HepG2 (cell line): ENCODE measurements around the gene DOCK9. TPM values are rescaled to one million over a fixed set of nuclear protein-coding genes. Genes with fewer than 3 reads are reported as not detected.

Experiments
- ATAC-seq: fragments of 200-7000 bp; cut with Tn5 transposase; 3 replicates; pipeline ENCODE4 v1.9.1; 2020; ENCODE audit warnings: mild to moderate bottlenecking, moderate library complexity
- BruUV-seq: library from RNA; stranded (reverse); fragments of 400-500 nt; replicated peaks from 2 replicates; lab custom pipeline; 2021; lab: Mats Ljungman, UMichigan
- CTCF ChIA-PET: fragments of 300-600 bp; formaldehyde crosslinking; extraction: SDS; loops from one replicate; lab custom pipeline; 2021; ENCODE audit warnings: low total read pairs, inconsistent platforms, low intra/inter-chr PET ratio; lab: Yijun Ruan, JAX
- POLR2A ChIA-PET: fragments of 350-600 bp; sonication (Branson Sonifier 250); formaldehyde crosslinking; loops from one replicate; lab custom pipeline; 2020; ENCODE audit warnings: antibody characterized with exemption, inconsistent platforms; lab: Yijun Ruan, JAX
- DNase-seq: peaks from one replicate; pipeline ENCODE4 v3.0.0-alpha.2; 2015; ENCODE audit warnings: low spot score
- FAIRE-seq: peaks from 3 replicates; lab custom pipeline; 2011; peaks lifted over from hg19 to GRCh38; lab: Jason Lieb, UNC
- H2AFZ ChIP-seq: one replicate; pipeline ENCODE4 v1.6.1; 2011; ENCODE audit warnings: low read length, inconsistent platforms
- H3K27ac ChIP-seq: fragments of 300-600 bp; 3 replicates; pipeline ENCODE4 v1.8.0; 2011; ENCODE audit warnings: mixed run types, mild to moderate bottlenecking, mixed read lengths, low read length, inconsistent platforms; ENCODE audit not compliant: insufficient read depth; ENCODE audit errors: extremely low read length
- H3K27me3 ChIP-seq, 2 experiments: fragments of 200-600 bp in 1 of 2; 2 replicates in 1 of 2; 3 replicates in 1 of 2; pipeline versions ENCODE4 v1.6.0 to v1.8.0; 2011; ENCODE audit warnings: low read length in 2 of 2, mild to moderate bottlenecking in 2 of 2, moderate library complexity in 2 of 2, inconsistent platforms in 1 of 2; ENCODE audit not compliant: insufficient read depth in 2 of 2, control insufficient read depth in 1 of 2
- H3K36me3 ChIP-seq, 2 experiments: fragments of 200-600 bp in 1 of 2; replicated peaks in 1 of 2; 2 replicates in 1 of 2; 3 replicates in 1 of 2; pipeline versions ENCODE4 v1.5.1 to v1.8.0; 2011; ENCODE audit warnings: low read length in 2 of 2, inconsistent platforms in 1 of 2; ENCODE audit not compliant: insufficient read depth in 2 of 2, control insufficient read depth in 1 of 2
- H3K4me1 ChIP-seq: 2 replicates; pipeline ENCODE4 v1.5.1; 2012; ENCODE audit warnings: low read length, inconsistent platforms; ENCODE audit not compliant: insufficient read depth
- H3K4me2 ChIP-seq: 2 replicates; pipeline ENCODE4 v1.6.0; 2011; ENCODE audit warnings: low read depth, low read length, inconsistent platforms
- H3K4me3 ChIP-seq, 3 experiments: fragments of 200-600 bp in 1 of 3; sonication (generic), shearing (Covaris generic) in 1 of 3; replicated peaks in 1 of 3; 2 replicates each; pipeline ENCODE4 v1.5.1; 2011 to 2016; ENCODE audit warnings: low read length in 3 of 3, inconsistent platforms in 2 of 3, low read depth in 2 of 3, mild to moderate bottlenecking in 2 of 3, control low read depth in 1 of 3, mixed read lengths in 1 of 3; ENCODE audit not compliant: insufficient read depth in 1 of 3
- H3K79me2 ChIP-seq: one replicate; pipeline ENCODE4 v1.6.1; 2011; ENCODE audit warnings: low read length, inconsistent platforms; ENCODE audit not compliant: insufficient read depth
- H3K9ac ChIP-seq: 2 replicates; pipeline ENCODE4 v1.6.0; 2011; ENCODE audit warnings: mild to moderate bottlenecking, low read depth, low read length, inconsistent platforms; ENCODE audit not compliant: insufficient read depth
- H3K9me3 ChIP-seq: 2 replicates; pipeline ENCODE4 v1.5.1; 2012; ENCODE audit warnings: mild to moderate bottlenecking, low read length
- H4K20me1 ChIP-seq: 2 replicates; pipeline ENCODE4 v1.6.0; 2011; ENCODE audit warnings: inconsistent platforms, mild to moderate bottlenecking, low read length, moderate library complexity; ENCODE audit not compliant: insufficient read depth
- ARID2 ChIP-seq: sonication (generic); formaldehyde crosslinking; IDR thresholded peaks from 2 replicates; pipeline ENCODE4 v1.8.1; 2022; ENCODE audit warnings: mild to moderate bottlenecking, missing genetic modification reagents, borderline replicate concordance
- ATAD3A ChIP-seq: sonication (generic); formaldehyde crosslinking; IDR thresholded peaks from 2 replicates; pipeline ENCODE4 v1.4.0; 2020; ENCODE audit warnings: missing genetic modification reagents
- HOXA3 ChIP-seq: sonication (generic); formaldehyde crosslinking; IDR thresholded peaks from 2 replicates; pipeline ENCODE4 v1.5.0; 2020; ENCODE audit warnings: missing genetic modification reagents
- MXD4 ChIP-seq: IDR thresholded peaks from 2 replicates; pipeline ENCODE4 v1.6.1; 2016; ENCODE audit warnings: mild to moderate bottlenecking, missing biosample characterization, missing genetic modification reagents
- RFX1 ChIP-seq: fragments of 450-650 bp; IDR thresholded peaks from 2 replicates; pipeline ENCODE4 v1.6.1; 2017
- ZBTB38 ChIP-seq: sonication (generic); formaldehyde crosslinking; IDR thresholded peaks from 2 replicates; pipeline ENCODE4 v1.5.1; 2020; ENCODE audit warnings: mild to moderate bottlenecking, missing genetic modification reagents
- ZNF572 ChIP-seq: sonication (generic); formaldehyde crosslinking; IDR thresholded peaks from 2 replicates; pipeline ENCODE4 v1.5.1; 2020; ENCODE audit warnings: mild to moderate bottlenecking, missing genetic modification reagents
- ZNF720 ChIP-seq: sonication (generic); formaldehyde crosslinking; IDR thresholded peaks from 2 replicates; pipeline ENCODE4 v1.4.0; 2020; ENCODE audit warnings: missing genetic modification reagents
- WGBS: methylation state at CpG from one replicate; pipeline ENCODE4 v1.1.6; 2017; ENCODE audit warnings: low lambda C conversion rate; 5-methylcytosine and 5-hydroxymethylcytosine counted together
- in situ Hi-C: cut with HindIII; loops from 2 replicates; pipeline ENCODE4 v1.10.0; 2017; ENCODE audit warnings: low pct_unique_long_range_greater_than_20kb; ENCODE audit not compliant: extremely low pct_ligation_motif_present
- intact Hi-C: fragments of 100-400 bp; cut with micrococcal nuclease; formaldehyde crosslinking; loops from one replicate; pipeline ENCODE4 v1.10.0; 2022; ENCODE audit not compliant: unreplicated experiment
- polyA plus RNA-seq, 8 experiments: library from polyadenylated mRNA; depleted of rRNA in 3 of 8; stranded (reverse) in 7 of 8; unstranded in 1 of 8; fragments of >200 nt; fragmentation: Illumina TruSeq in 4 of 8; extraction: Trizol in 4 of 8; gene quantifications; 2 replicates each; pipeline versions ENCODE4 v1.2.1 to v1.2.3, GENCODE V29; 2011 to 2016; ENCODE audit warnings: low read depth in 4 of 8, missing spikeins in 1 of 8, mixed read lengths in 1 of 8; ENCODE audit not compliant: insufficient read depth in 1 of 8
- total RNA-seq, 5 experiments: library from RNA; depleted of rRNA; stranded (reverse); fragments of >200 nt; fragmentation: Illumina TruSeq; extraction: Trizol; gene quantifications; 2 replicates each; pipeline ENCODE4 v1.2.3, GENCODE V29; 2016; ENCODE audit warnings: low read depth in 1 of 5
- TF ChIP-seq, protein P1 (sequence below): sonication (generic); formaldehyde crosslinking; IDR thresholded peaks from 2 replicates; pipeline ENCODE4 v1.4.0; 2020; ENCODE audit warnings: low read depth, mild to moderate bottlenecking, missing genetic modification reagents
- TF ChIP-seq, protein P2 (sequence below): sonication (generic); formaldehyde crosslinking; IDR thresholded peaks from 2 replicates; pipeline ENCODE4 v1.4.0; 2020; ENCODE audit warnings: missing genetic modification reagents
- TF ChIP-seq, protein P3 (sequence below): IDR thresholded peaks from 2 replicates; pipeline ENCODE4 v1.6.1; 2016; ENCODE audit warnings: mild to moderate bottlenecking
- TF ChIP-seq, protein P4 (sequence below): sonication (generic); formaldehyde crosslinking; IDR thresholded peaks from 2 replicates; pipeline ENCODE4 v1.4.0; 2020; ENCODE audit warnings: missing genetic modification reagents
- TF ChIP-seq, protein P5 (sequence below): sonication (generic); formaldehyde crosslinking; IDR thresholded peaks from 2 replicates; pipeline ENCODE4 v1.9.0; 2021; ENCODE audit warnings: missing genetic modification reagents, mild to moderate bottlenecking, borderline replicate concordance

Gene DOCK9
- total and polyA plus RNA-seq, 2 of the 13 experiments (the other 11 are each of a cell fraction or from before 2014, with no cell fraction given): 0.44 to 0.97 TPM

DNA sequence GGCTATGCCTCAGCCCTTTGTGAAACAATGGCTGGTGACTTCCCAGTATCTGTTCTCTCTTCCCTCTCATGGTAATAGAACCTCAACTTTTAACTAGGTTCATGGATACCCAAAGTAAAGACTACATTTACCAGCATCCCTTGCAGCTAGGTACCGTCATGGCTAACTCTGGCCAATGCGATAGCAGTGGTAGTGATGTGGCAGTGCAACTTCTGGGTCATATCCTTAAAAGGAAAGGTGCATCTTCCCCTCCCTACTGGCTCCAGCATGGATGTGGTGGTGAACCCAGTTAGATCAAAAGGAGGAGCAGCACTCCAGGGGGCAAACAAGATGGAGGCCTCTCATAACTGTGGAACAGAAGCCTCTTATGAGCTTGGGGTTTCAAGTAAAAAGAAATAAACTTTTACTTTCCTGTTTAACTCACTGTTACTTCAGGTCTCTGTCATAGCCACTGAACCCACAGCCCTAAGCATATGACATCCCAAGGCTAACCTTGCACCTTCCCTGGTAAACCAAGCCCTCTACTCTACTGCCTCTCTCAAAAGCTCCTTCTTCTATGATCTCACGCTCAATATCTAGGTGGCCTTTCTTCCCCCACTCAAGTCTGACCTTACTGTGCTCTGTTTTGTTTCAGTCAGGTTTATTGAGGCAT lies 104.4 kb downstream of the DOCK9 start:
- H3K4me1 ChIP-seq: no peaks in the 10 kb centered on the region
- no peak overlapping the region for H2AFZ ChIP-seq
- no peak overlapping the region for H3K9ac ChIP-seq
- no peaks in the 10 kb centered on the region for H3K9me3 ChIP-seq
- intact Hi-C loops: no loop called here
- WGBS: 80% methylated on average over 3 of the region's 3 CpGs
- no peaks in the 10 kb centered on the region for H4K20me1 ChIP-seq
- no peak for TF ChIP-seq ZNF720
- TF ChIP-seq ZBTB38: no peak
- no peak for TF ChIP-seq HOXA3 (CRISPR knock-in tag)
- TF ChIP-seq MXD4 (CRISPR knock-in tag): no peak
- TF ChIP-seq ATAD3A: no peak
- BruUV-seq: no TSS peak
- in situ Hi-C loops: no loop called here
- FAIRE-seq: no peak
- DNase-seq: no peak
- no peak overlapping the region for H3K4me3 ChIP-seq
- ChIA-PET CTCF (no interaction called here), POLR2A (no interaction called here)
- ATAC-seq: no peak
- H3K79me2 ChIP-seq: no peaks in the 10 kb centered on the region
- no peak overlapping the region for H3K4me2 ChIP-seq
- no peaks in the 10 kb centered on the region; a peak in 1 of 5 replicates for H3K27me3 ChIP-seq
- H3K27ac ChIP-seq: no peak overlapping the region
- no peaks in the 10 kb centered on the region for H3K36me3 ChIP-seq

DNA sequence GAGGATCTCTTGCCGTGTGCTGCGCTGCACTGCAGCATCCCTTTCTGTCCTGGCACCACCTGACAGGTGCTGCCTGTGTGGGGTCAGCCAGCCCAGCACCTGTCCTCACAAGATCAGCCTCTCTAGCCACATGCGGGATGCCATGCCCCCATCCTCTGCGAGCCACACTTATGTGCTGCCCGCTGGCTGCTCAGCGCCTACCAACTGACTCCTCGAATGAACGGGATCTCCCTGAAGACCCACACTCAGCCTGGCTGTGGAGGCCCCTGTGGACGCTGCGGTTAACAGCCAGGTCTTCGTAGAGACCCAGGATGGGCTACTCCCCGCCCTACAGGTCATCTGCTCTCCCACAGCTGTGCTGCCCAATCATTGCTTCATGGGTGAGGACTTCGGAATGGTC lies 106.1 kb downstream of the DOCK9 start:
- BruUV-seq: no TSS peak
- TF ChIP-seq, protein P1, sequence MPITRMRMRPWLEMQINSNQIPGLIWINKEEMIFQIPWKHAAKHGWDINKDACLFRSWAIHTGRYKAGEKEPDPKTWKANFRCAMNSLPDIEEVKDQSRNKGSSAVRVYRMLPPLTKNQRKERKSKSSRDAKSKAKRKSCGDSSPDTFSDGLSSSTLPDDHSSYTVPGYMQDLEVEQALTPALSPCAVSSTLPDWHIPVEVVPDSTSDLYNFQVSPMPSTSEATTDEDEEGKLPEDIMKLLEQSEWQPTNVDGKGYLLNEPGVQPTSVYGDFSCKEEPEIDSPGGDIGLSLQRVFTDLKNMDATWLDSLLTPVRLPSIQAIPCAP (CRISPR knock-in tag): no peak
- TF ChIP-seq, protein P2, sequence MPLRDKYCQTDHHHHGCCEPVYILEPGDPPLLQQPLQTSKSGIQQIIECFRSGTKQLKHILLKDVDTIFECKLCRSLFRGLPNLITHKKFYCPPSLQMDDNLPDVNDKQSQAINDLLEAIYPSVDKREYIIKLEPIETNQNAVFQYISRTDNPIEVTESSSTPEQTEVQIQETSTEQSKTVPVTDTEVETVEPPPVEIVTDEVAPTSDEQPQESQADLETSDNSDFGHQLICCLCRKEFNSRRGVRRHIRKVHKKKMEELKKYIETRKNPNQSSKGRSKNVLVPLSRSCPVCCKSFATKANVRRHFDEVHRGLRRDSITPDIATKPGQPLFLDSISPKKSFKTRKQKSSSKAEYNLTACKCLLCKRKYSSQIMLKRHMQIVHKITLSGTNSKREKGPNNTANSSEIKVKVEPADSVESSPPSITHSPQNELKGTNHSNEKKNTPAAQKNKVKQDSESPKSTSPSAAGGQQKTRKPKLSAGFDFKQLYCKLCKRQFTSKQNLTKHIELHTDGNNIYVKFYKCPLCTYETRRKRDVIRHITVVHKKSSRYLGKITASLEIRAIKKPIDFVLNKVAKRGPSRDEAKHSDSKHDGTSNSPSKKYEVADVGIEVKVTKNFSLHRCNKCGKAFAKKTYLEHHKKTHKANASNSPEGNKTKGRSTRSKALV (CRISPR knock-in tag): no peak
- TF ChIP-seq, protein P3, sequence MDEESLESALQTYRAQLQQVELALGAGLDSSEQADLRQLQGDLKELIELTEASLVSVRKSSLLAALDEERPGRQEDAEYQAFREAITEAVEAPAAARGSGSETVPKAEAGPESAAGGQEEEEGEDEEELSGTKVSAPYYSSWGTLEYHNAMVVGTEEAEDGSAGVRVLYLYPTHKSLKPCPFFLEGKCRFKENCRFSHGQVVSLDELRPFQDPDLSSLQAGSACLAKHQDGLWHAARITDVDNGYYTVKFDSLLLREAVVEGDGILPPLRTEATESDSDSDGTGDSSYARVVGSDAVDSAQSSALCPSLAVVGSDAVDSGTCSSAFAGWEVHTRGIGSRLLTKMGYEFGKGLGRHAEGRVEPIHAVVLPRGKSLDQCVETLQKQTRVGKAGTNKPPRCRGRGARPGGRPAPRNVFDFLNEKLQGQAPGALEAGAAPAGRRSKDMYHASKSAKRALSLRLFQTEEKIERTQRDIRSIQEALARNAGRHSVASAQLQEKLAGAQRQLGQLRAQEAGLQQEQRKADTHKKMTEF (CRISPR knock-in tag): no peak
- TF ChIP-seq ZNF572 (CRISPR knock-in tag): no peak
- TF ChIP-seq RFX1: no peak
- TF ChIP-seq, protein P4, sequence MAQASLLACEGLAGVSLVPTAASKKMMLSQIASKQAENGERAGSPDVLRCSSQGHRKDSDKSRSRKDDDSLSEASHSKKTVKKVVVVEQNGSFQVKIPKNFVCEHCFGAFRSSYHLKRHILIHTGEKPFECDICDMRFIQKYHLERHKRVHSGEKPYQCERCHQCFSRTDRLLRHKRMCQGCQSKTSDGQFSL (CRISPR knock-in tag): no peak
- TF ChIP-seq, protein P5, sequence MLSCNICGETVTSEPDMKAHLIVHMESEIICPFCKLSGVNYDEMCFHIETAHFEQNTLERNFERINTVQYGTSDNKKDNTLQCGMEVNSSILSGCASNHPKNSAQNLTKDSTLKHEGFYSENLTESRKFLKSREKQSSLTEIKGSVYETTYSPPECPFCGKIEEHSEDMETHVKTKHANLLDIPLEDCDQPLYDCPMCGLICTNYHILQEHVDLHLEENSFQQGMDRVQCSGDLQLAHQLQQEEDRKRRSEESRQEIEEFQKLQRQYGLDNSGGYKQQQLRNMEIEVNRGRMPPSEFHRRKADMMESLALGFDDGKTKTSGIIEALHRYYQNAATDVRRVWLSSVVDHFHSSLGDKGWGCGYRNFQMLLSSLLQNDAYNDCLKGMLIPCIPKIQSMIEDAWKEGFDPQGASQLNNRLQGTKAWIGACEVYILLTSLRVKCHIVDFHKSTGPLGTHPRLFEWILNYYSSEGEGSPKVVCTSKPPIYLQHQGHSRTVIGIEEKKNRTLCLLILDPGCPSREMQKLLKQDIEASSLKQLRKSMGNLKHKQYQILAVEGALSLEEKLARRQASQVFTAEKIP (CRISPR knock-in tag): no peak
- TF ChIP-seq ARID2: no peak

More for the DNA sequence above, 106.1 kb downstream of the DOCK9 start:
- CTCF ChIA-PET: no interaction called here
- Histone ChIP-seq H3K9ac (no peak overlapping the region), H2AFZ (no peak overlapping the region), H3K4me1 (no peaks in the 10 kb centered on the region), H3K79me2 (no peaks in the 10 kb centered on the region), H3K4me3 (no peak overlapping the region), H3K27ac (no peak overlapping the region), H3K4me2 (no peak overlapping the region), H3K27me3 (no peaks in the 10 kb centered on the region; a peak in 1 of 5 replicates), H3K36me3 (no peaks in the 10 kb centered on the region), H3K9me3 (no peaks in the 10 kb centered on the region), H4K20me1 (no peaks in the 10 kb centered on the region)
- POLR2A ChIA-PET: no interaction called here
- intact Hi-C loops: no loop called here
- WGBS: 74% methylated on average over 12 of the region's 13 CpGs
- ATAC-seq (no peak), DNase-seq (no peak), FAIRE-seq (no peak)
- in situ Hi-C loops: no loop called here
